HG02870 (cell line): Measurements from ENCODE around the gene INTS11.

Source experiments
- ATAC-seq: cut with Tn5 transposase; IDR thresholded peaks from one replicate; pipeline ENCODE4 v1.9.1; 2021; ENCODE audit warnings: mild to moderate bottlenecking, moderate library complexity; ENCODE audit not compliant: unreplicated experiment

INTS11 gene

GRCh38 chr1:1314678-1315335, 9.7 kb downstream of the INTS11 start:
- no peak for ATAC-seq

DNA sequence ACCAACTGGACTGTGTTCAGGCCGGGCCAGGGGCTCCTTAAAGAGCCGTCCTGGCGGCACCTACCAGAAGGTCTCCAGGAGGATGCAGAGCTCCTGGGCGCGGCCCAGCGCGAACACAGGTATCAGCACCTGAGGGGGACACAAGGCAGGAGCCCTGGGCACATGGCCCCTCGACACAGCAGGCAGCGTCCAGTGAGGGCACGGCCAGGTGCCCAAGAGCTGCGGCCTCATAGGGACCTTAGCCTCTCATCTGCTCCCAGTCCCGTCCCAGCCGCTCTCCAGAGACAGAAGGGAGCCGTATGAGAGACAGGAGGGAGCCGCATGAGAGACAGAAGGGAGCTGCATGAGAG, 10.2 kb downstream of the INTS11 start:
- no peak for ATAC-seq

DNA sequence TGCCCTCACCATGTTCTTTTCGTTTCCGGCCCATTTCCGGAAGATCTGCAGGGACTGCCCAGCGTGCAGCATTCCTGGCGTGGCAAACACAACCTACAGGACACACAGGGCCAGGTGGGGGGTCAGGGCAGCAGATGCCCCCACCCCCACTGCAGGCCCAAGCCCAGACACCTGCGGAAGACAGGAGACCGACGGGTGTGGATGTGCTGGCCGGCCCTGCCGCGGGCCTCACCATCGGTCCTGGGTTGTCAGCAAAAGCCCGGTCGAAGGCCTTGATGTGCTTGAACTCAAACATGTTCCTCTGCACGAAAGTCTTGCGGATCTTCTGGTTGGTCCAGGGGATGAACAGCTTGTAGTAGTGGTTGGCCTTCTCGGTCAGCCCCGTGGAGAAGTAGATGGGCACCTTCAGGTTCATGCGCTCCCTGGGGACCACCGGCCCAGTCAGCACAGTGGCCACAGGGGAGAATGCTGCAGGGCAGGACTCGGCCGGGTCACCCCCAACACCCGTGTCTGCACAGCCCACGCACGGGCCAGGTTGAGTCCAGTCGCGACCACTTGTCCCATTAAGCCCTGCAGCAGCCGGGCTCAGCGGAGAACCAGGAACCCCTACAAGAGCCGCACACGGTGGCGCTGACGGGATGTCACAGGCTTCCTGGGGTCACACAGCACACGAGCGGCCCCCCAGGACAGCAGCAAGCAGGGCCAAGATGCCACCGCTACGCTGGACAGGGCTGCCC, 10.8 kb downstream of the INTS11 start:
- no peak for ATAC-seq

- no peak for ATAC-seq
These were observed 11.8 kb downstream of the INTS11 start for GRCh38 chr1:1312450-1313314.

DNA sequence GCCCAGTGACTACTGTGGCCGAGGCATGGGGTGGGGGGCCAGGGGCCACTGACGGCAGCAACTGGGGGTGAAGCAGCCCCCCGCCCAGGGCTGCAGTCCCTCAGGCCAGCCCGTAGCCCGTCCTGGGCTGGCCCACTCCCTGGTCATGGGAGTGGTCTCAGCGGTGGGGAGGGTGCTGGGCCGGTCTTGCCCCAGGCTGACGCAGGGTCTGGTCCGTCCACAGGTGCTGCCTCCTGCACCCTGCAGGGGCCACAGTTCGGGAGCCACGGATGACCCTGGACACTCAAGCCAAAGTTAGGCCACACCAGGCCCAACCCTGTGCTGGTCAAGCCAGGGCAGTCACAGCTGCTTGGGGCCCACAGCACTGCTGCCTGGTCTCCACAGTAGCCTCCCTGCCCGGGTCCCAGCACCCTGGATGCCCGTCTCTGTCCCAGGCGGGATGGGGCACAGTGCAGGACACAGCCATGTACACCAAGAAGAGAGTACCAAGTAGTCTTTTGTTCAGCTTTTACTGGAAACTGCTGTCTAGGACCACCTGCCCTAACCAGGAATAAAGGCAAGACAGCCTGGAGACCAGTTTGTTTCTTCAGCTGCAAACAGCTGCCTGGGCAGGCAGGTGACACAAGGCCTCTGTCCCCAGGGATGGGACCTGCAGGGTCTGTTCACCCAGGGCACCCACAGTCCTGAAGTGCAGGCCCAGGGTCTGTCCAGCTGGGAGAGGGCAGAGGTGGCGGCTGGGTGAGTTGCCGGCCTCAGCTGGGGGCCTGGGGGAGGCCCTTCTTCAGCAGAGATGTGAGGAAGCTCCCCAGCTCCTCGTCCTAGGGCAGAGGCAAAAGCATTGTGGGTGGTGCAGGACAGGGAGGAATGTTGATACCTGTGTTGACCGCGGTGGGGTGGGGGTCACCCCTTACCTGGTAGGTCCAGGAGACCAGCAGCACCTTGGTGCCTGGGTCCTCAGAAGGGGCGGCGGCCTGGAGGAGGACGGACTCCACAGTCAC, 13.1 kb downstream of the INTS11 start:
- ATAC-seq = no peak

DNA sequence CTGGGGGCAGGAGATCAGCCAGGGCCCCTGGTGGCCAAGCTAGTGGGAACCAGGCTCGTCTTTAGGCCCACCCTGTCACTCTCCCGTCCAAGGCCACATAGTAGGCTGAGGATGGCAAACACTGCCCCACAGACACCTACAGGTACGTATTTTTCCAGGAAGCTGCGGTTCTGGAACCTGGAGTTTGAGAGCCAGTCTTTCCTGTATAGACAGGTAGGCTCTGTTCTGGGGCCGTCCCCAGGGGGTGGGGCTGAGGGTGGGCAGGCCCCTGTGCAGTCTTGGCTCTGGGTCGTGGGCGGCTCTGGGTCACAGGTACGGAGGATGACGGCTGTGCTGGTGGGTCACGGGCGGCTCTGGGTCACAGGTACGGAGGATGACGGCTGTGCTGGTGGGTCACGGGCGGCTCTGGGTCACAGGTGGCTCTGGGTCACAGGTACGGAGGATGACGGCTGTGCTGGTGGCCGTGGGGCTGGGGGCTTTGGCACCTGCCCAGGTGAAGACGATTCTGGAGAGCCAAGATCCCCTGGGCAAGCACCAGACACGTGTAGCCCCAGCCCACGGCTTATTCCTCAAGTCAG, 13.9 kb downstream of the INTS11 start:
- ATAC-seq = no peak

DNA sequence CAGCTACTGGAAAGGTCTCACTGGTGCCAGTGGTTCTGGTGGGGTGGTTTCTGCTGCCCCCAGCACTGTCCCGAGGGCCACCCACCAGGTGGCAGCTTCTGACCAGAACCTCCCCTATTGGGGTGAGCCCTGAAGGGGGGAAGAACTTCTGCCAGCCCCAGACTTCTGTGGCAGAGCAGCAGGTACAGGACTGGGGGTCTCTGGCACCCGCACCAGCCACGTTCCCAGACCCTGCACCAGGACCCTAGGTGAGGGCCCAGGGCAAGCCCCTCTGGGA, 14.4 kb downstream of the INTS11 start:
- ATAC-seq = no peak

GRCh38 chr1:1309251-1310108, 15.0 kb downstream of the INTS11 start:
- ATAC-seq = no peak

GRCh38 chr1:1308756-1309250, 15.7 kb downstream of the INTS11 start:
- ATAC-seq = peak; percentile 3

- ATAC-seq = peak; percentile 62
These were observed 16.3 kb downstream of the INTS11 start, which contains the start of the genes ACAP3 and PUSL1 for GRCh38 chr1:1307923-1308755. Gene ACAP3 (minus strand): TSS chr1:1307930. CDS start chr1:1307815, 115 bp downstream. Gene PUSL1 (plus strand): TSS chr1:1308597. CDS start chr1:1308644, 47 bp downstream.

DNA sequence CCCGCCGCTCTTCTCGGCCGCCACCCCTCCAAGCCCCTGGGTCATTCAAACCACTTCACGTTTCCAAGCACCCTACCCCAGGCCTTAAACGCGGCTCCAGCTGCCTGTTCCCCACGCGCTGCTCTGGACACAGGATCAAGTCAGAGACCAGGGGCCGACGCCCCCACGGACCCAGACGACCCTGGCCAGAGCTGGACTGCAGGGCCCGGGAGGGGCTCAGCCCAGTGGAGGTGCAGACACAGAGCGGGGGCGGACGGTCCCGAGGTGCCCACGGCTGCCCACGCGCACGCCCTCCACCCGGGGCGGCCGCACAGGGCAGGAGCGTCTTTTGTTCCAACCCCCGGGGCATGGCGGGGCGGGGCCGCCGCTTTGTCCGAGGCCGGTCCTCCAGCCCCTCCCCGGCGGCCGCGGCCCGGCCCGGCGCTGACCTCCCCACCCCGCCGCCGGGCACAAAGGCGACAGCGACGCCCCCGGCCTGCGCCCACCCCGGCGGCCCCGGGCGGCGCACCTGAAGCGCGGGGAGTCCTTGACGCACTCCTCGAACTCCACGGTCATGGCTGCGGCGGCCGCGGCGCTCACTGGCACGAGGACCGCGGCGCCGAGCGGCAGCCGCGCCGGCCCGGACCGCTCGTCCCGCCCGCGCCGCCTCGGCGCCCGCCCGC, 17.1 kb downstream of the INTS11 start:
- no peak for ATAC-seq

DNA sequence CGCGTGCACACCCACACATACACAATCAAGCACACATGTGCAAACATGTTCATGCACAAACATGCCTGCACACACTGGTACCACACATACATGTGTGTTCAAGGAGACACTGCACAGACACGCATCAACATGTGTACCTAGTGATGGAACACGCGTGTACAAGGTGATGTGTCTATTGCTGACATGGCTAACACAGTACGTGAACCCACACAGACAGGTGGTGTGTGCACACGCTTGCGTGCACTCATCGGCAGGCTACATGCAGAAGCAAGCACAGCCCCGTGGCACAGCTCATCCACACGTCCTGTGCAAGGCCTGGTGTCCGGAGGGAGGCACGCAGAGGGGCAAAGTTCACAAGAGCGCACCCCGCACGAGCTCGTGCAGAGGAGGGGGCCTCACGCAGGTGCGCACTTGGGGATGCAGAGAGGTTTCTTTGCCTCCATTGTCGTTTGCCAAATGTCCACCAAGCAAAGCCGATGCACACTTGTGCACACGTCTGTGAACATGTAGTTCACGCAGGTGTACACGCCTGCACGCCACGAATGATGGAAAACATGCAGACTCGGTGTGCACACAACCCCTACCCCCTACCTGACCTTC, 17.7 kb downstream of the INTS11 start:
- ATAC-seq = no peak

DNA sequence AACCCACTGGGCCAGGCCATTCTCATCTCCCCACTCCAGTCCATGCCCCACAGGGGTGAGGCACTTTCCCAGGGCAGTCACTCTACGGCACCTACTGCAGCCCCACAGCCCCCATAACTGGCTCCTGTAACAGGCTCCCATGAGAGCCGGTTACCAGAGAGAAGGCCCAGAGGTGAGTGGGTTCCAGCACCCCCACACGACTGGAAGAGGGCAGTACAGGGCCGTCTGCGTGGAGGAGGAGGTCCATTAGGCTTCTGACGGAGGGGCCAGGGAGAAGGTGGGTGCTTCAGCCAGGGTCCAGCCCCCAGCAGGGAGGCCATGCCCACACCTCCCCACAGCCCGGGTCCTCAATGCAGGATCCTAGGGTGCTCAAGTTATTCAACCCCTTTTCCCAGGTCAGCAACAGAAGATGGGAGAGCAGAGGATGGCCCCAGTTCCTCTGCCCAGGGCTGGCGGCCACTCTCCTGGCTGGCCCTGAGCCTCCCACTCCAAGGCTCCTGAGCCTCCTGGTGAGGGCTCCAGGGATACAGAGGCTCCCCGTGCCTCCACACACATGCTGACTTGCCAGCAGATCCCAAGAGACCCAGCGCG, 18.3 kb downstream of the INTS11 start:
- ATAC-seq = no peak

GRCh38 chr1:1305300-1306069, 19.0 kb downstream of the INTS11 start:
- ATAC-seq = no peak

DNA sequence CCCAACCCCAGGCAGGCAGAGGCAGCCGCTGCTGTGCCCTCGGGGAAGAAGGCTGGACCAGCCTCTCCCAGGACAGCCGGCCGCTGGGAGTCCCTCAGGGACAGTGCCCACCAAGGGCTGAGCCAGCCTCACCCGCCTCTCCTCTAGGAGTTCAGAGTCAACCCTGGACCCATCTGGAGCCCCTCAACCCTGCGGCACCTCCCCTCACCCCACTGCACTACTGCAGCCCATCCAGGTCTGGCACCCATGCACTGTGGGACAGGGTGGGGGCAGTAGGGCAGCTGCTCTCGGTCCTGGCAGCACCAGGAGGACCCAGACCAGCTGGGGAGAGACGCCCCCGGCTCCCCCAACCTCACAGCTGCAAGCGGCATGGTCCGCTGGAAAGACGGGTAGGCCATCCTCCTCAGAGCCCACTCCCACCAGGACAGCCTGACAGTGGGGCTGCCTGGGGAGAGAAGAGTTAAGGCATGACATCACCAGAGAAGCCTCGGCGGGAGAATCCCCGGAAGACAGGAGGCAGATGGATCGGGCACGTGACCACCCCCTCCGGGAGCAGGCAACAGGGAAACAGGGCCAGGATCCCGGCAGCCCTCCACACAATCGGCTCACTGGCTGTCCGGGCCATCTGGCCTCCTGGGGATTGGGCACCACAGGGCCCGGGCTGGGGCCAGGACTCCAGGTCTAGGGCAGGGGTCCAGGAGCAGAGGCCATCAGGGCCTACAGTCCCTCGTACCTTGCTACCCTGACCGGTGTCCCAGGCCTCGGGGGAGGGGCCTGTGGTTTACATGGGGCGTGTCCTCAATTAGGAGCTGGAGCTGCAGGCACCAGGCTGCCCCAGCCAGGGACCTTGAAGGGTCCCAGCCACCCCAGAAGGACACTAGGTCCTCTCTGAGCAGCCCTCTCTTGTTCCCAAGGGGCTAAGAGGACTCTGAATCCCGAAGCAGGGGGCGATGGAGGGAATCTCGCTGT, 19.8 kb downstream of the INTS11 start:
- no peak for ATAC-seq
